GM23338 (cell line): Measurements from ENCODE around the gene FGD3. TPM values are rescaled to one million over a fixed set of nuclear protein-coding genes. Genes with fewer than 3 reads are reported as not detected.

Experiments used
- ATAC-seq: fragments of 200-7000 bp; cut with Tn5 transposase; 3 replicates; pipeline ENCODE4 v1.9.1; 2020
- DNase-seq: peaks from one replicate; pipeline ENCODE4 v3.0.0-alpha.2; 2015; ENCODE audit warnings: low spot score
- H2AFZ ChIP-seq: fragments of 200-600 bp; sonication (generic); 2 replicates; pipeline ENCODE4 v1.8.0; 2016; ENCODE audit warnings: antibody characterized with exemption, mild to moderate bottlenecking, moderate library complexity
- H3F3A ChIP-seq: fragments of 200-600 bp; sonication (generic); replicated peaks from 2 replicates; pipeline ENCODE4 v1.8.0; 2017; ENCODE audit warnings: antibody characterized with exemption, mixed run types, low read depth
- H3K27ac ChIP-seq: fragments of 200-600 bp; sonication (generic); 2 replicates; pipeline ENCODE4 v1.6.1; 2016; ENCODE audit warnings: low read depth
- H3K27me3 ChIP-seq: fragments of 200-600 bp; sonication (generic); 2 replicates; pipeline ENCODE4 v1.8.0; 2016; ENCODE audit warnings: mild to moderate bottlenecking, mixed run types, moderate library complexity; ENCODE audit not compliant: insufficient read depth
- H3K36me3 ChIP-seq: fragments of 200-600 bp; sonication (generic); 2 replicates; pipeline ENCODE4 v1.8.0; 2016; ENCODE audit warnings: mild to moderate bottlenecking; ENCODE audit not compliant: insufficient read depth
- H3K4me1 ChIP-seq: fragments of 200-600 bp; sonication (generic); 2 replicates; pipeline ENCODE4 v1.8.0; 2016; ENCODE audit warnings: mild to moderate bottlenecking, moderate library complexity; ENCODE audit not compliant: insufficient read depth
- H3K4me2 ChIP-seq: fragments of 200-600 bp; sonication (generic); 2 replicates; pipeline ENCODE4 v1.7.1; 2017; ENCODE audit warnings: mixed run types
- H3K4me3 ChIP-seq: fragments of 200-600 bp; sonication (generic); 2 replicates; pipeline ENCODE4 v1.6.1; 2016; ENCODE audit warnings: mixed run types
- H3K79me2 ChIP-seq: fragments of 200-600 bp; sonication (generic); replicated peaks from 2 replicates; pipeline ENCODE4 v1.8.0; 2017; ENCODE audit warnings: mild to moderate bottlenecking; ENCODE audit not compliant: insufficient read depth
- H3K9me2 ChIP-seq: fragments of 200-600 bp; sonication (generic); 2 replicates; pipeline ENCODE4 v1.8.0; 2017; ENCODE audit not compliant: insufficient read depth
- H4K20me1 ChIP-seq: fragments of 200-600 bp; sonication (generic); replicated peaks from 2 replicates; pipeline ENCODE4 v1.8.0; 2017; ENCODE audit warnings: mild to moderate bottlenecking; ENCODE audit not compliant: insufficient read depth
- H3K27ac Mint-ChIP-seq: 2 replicates; pipeline ENCODE4 v1.8.0; 2020; ENCODE audit warnings: inconsistent platforms, mild to moderate bottlenecking, moderate library complexity, mixed read lengths
- H3K27me3 Mint-ChIP-seq: 3 replicates; pipeline ENCODE4 v1.8.0; 2022; ENCODE audit warnings: low read depth, mild to moderate bottlenecking, moderate library complexity, mixed read lengths, inconsistent platforms; ENCODE audit not compliant: insufficient read depth, poor library complexity
- H3K36me3 Mint-ChIP-seq: 3 replicates; pipeline ENCODE4 v1.8.0; 2021; ENCODE audit warnings: low read depth, mild to moderate bottlenecking, inconsistent platforms, moderate library complexity, mixed read lengths
- H3K4me1 Mint-ChIP-seq: 3 replicates; pipeline ENCODE4 v1.8.0; 2020; ENCODE audit warnings: mild to moderate bottlenecking, inconsistent platforms, mixed read lengths
- H3K4me3 Mint-ChIP-seq: 3 replicates; pipeline ENCODE4 v1.8.0; 2021; ENCODE audit warnings: moderate library complexity, mild to moderate bottlenecking, inconsistent platforms, mixed read lengths
- H3K9me3 Mint-ChIP-seq: 3 replicates; pipeline ENCODE4 v1.8.0; 2020; ENCODE audit warnings: moderate library complexity, mild to moderate bottlenecking, inconsistent platforms, mixed read lengths
- CREB1 ChIP-seq: fragments of 250-450 bp; sonication (Bioruptor Pico); IDR thresholded peaks from 2 replicates; pipeline ENCODE4 v1.5.0; 2020; ENCODE audit warnings: low read depth, mild to moderate bottlenecking, moderate library complexity
- ETS1 ChIP-seq: IDR thresholded peaks from 2 replicates; pipeline ENCODE4 v1.6.1; 2016; ENCODE audit warnings: antibody characterized with exemption
- EZH2 ChIP-seq: fragments of 200-600 bp; sonication (generic); IDR thresholded peaks from one replicate; pipeline ENCODE4 v1.8.0; 2017; ENCODE audit warnings: antibody characterized with exemption, mild to moderate bottlenecking, low read depth; ENCODE audit not compliant: unreplicated experiment
- JUNB ChIP-seq: IDR thresholded peaks from one replicate; pipeline ENCODE4 v1.6.1; 2016; ENCODE audit warnings: antibody characterized with exemption; ENCODE audit not compliant: unreplicated experiment
- NANOG ChIP-seq: IDR thresholded peaks from 2 replicates; pipeline ENCODE4 v1.6.1; 2016; ENCODE audit warnings: antibody characterized with exemption, borderline replicate concordance
- POLR2AphosphoS5 ChIP-seq: IDR thresholded peaks from 2 replicates; pipeline ENCODE4 v1.6.1; 2016; ENCODE audit warnings: antibody characterized with exemption, low read depth
- REST ChIP-seq: IDR thresholded peaks from one replicate; pipeline ENCODE4 v1.6.1; 2018; ENCODE audit warnings: antibody characterized with exemption; ENCODE audit not compliant: unreplicated experiment
- STAT1 ChIP-seq: IDR thresholded peaks from one replicate; pipeline ENCODE4 v1.6.1; 2016; ENCODE audit warnings: antibody characterized with exemption; ENCODE audit not compliant: unreplicated experiment
- ZNF114 ChIP-seq: fragments of 250-450 bp; sonication (Bioruptor Pico); IDR thresholded peaks from 2 replicates; pipeline ENCODE4 v1.5.0; 2020; ENCODE audit warnings: mild to moderate bottlenecking, moderate library complexity
- ZNF462 ChIP-seq: fragments of 250-450 bp; sonication (Bioruptor Pico); IDR thresholded peaks from 2 replicates; pipeline ENCODE4 v1.5.0; 2020; ENCODE audit warnings: mild to moderate bottlenecking, moderate library complexity
- polyA plus RNA-seq: library from polyadenylated mRNA; unstranded; fragments of >200 nt; fragmentation: Nextera tagmentation; extraction: Ambion mirVana; gene quantifications from 2 replicates; pipeline ENCODE4 v1.2.1, GENCODE V29; 2016
- total RNA-seq: library from RNA; depleted of rRNA; stranded (reverse); fragments of >200 nt; shearing (Covaris generic); gene quantifications from 2 replicates; pipeline ENCODE4 v1.2.3, GENCODE V29; 2014

The FGD3 gene
- total and polyA plus RNA-seq, 2 experiments from 2014 or later = 0.95 to 1.7 TPM

- Histone ChIP-seq H3K36me3 (no peaks in the 10 kb centered on the region), H3K4me2 (no peak overlapping the region), H3F3A (no peaks in the 10 kb centered on the region), H3K27me3 (no peaks in the 10 kb centered on the region), H4K20me1 (no peaks in the 10 kb centered on the region), H3K27ac (no peak overlapping the region), H3K79me2 (no peaks in the 10 kb centered on the region), H3K9me2 (no peaks in the 10 kb centered on the region), H3K4me1 (no peaks in the 10 kb centered on the region; the same call in 1 of the 2 replicates), H3K4me3 (no peak overlapping the region), H2AFZ (no peak overlapping the region)
- Mint-ChIP-seq H3K27ac (no peak overlapping the region), H3K4me1 (peaks cover 22% of the 10 kb centered on the region; the same call in 2 of the 3 replicates), H3K27me3 (peaks cover 6% of the 10 kb centered on the region), H3K4me3 (no peak overlapping the region), H3K36me3 (no peaks in the 10 kb centered on the region), H3K9me3 (no peaks in the 10 kb centered on the region)
- TF ChIP-seq ETS1 (no peak), EZH2 (no peak), NANOG (no peak), POLR2AphosphoS5 (no peak), STAT1 (no peak), REST (no peak), JUNB (no peak), ZNF462 (CRISPR knock-in tag) (no peak), ZNF114 (CRISPR knock-in tag) (no peak), CREB1 (CRISPR knock-in tag) (no peak)
- DNase-seq (no peak), ATAC-seq (no peak)
These were observed 70.3 kb downstream of the FGD3 start for GRCh38 chr9:93017621-93018020.
